ENCODE results near the gene CACNA1C.
A peak's percentile ranks its signal among the peaks of the same experiment; 100 is the strongest.

Gene CACNA1C

DNA sequence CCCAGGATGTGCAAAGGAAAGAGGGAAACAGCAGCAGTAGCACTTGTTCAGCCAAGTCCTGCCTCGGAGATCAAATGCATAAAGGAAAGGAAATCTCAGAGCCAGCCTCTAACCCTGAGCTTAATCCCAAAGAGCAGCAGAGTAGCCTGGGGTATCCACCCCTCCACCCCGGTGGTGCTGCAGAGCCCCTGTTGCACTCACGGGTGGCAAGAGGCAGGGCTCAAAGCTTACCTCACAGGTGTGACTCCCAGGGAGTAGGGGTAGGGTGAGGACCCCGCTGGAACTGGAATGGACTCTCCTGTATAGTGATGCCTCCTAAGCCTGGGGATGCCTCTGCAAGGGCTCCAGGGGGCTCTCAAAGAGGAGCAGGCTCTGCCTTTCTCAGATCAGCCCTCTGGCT is 211.1 kb downstream of the CACNA1C start:
- no peak for DNase-seq

- DNase-seq = no peak
These were observed 212.0 kb downstream of the CACNA1C start for GRCh38 chr12:2264651-2265232.

GRCh38 chr12:2265461-2266167 is 212.8 kb downstream of the CACNA1C start:
- DNase-seq = no peak

GRCh38 chr12:2266666-2267620 is 214.2 kb downstream of the CACNA1C start:
- DNase-seq = no peak

GRCh38 chr12:2267703-2268470 is 215.1 kb downstream of the CACNA1C start:
- DNase-seq = no peak

DNA sequence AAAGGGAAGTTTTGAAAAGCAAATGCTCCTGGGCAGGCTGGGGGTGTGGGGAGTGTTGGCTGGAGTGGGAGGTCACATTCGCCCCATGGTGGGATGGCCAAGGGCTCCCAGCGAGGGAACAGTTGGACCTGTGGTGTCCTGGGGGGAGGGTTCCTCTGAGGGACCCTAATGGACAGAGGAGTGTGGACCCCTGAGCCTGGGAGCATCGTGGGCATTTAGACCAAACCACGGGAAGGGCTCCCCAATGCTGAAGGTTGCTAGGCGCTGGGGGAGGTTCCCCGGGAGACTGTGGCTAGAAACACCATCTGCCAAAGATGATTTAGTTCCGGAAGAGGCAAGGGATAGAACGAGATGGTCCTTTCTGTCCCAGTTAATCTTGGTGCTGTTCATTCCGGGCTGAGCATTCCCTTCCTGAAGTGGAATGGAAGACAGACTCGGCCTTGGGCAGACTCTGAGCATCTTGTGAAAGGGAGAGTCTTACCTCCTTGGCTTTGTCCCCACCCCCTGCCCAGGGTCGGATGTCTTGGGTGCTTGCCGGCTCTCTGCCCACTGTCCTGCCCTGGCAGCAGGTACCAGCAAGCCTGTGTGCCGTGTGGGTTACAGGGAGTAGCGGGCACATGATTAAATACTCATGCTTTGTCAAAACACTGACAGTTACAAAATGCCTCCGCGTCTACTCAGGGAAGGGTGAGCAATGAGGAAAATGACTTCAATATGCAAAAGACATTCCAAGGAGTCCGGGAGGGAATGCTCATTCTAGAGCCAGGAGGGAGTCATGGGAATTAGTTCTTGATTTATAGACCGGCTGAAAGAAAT is 215.9 kb downstream of the CACNA1C start:
- DNase-seq = no peak

DNA sequence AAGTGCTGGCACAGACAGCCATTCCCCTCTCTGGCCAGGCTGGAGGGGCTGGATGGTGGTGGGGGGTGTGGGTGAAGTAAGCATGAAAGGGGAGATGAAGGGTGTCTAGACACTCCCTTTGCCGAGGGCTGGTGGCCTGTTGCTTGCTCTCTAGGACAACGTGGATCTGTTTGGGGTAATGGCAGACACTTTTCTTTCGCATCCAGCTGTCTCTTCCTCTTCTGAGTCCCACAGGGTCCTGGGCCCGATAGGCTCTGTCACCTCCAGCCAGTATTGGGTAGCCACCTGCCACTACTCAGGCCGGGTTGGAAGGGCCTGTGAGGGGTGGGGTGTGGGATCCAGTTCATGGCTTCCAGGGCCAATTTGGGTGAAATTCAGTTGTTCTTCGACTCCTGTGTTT is 218.1 kb downstream of the CACNA1C start:
- DNase-seq = no peak

GRCh38 chr12:2271961-2272360 is 219.2 kb downstream of the CACNA1C start:
- no peak for DNase-seq

GRCh38 chr12:2273288-2273687 is 220.5 kb downstream of the CACNA1C start:
- DNase-seq = no peak

DNA sequence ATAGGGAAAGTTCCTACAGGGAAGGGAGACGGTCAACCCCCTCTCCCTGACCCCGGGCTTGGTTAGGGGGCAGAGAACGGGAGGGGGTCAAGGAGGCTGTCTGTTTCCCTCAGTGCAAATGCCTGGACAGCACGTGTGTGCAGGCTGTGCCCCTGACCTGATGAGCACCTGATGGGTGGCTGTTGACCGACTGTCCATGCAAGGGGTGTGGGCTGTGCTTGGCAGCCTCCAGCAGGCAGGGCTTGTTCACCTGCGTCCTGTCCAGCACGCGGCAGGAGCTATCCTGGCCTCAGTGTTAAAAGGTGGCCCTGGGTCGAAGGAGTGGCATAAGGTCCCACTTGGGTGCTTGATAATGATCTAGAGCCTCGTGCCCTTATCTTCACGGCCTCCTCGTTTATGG is 221.0 kb downstream of the CACNA1C start:
- no peak for DNase-seq

DNA sequence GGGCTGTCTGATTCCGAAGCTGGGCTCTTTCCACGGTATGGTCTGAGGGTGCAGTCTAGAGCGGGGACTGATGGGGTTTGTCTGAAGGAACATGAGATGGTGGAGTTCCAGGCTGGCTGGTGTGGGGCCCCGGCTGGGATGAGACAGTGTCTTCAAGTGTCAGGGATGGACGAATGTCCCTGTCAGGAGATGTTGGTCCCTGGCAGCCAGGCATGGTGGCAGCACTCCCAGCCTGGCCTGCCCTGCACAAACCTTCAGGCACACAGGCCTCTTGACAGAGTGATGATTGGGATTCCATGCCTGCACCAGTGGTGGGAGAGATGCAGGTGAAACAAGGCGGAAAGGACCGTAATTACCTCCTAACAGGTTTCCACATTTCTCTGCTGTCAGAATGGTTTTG is 221.9 kb downstream of the CACNA1C start:
- no peak for DNase-seq

- DNase-seq = no peak
These were observed 223.7 kb downstream of the CACNA1C start for GRCh38 chr12:2276288-2277033.

DNA sequence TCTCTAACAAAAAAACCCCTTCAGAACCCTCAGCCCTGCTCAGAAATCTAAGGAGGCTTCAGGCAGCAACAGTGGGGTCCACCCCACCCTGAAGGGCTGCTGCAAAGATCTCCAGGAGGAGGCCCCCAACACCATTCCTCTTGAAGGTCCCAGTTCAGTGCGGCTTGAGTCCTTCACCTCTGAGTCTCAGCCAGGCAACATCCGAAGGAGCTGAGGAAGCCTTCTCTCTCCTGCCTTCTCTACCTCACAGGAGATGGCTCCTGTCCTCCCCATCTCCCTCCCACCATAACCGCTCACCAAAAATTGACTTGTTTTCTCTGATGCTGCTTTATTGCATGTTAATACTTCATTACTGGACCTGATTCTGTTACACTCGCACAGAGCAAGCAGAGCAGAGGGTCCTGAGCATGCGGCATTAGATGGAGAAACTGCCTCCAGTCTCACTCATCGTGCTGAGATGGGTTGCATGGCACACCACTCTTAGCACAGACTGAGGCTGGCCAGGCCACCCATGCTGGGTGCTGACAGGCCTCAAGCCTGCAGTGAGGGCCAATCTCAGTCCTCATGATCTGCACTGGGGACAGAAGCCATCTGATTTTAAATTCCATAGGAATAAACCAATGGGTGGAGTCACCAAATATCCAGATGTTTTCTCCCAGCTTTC is 224.8 kb downstream of the CACNA1C start:
- no peak for DNase-seq

DNA sequence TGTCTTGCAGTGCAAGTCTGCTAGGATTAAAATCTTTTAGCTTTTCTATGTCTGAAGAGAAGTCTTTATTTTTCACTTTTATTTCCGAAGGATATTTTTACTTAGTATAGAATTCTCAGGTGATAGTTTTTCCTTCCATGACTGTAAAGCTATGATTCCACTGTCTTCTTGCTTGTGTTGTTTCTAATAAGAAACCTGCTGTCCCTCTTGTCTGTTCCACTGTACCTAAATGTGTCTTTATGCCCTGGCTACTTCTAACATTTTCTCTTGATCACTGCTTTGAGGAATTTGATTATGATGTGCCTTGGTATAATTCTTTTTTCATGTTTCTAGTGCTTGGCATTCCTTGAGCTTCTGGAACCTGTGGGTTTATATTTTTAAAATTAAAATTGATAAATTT is 228.7 kb downstream of the CACNA1C start:
- DNase-seq = no peak

- no peak for DNase-seq
These were observed 229.5 kb downstream of the CACNA1C start for GRCh38 chr12:2282318-2282717.

DNA sequence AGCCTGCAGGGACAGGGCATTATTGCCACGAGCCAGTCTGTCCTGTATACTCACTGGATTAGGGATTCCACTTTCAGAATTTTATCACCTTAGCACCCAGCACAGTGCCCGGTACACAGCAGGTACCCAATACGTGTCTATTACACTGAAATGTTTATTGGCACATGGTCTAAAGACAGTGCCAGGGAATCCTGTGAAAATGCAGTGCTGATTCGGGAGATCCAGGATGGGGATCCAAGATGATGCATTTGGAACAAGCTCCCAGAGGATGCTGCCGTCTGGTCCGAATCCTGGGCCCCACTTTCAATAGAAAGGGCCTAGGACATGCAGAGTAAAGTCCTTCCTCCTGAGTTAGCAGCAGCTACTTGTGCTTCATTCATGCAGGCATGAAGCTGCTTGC is 230.7 kb downstream of the CACNA1C start:
- DNase-seq = no peak

DNA sequence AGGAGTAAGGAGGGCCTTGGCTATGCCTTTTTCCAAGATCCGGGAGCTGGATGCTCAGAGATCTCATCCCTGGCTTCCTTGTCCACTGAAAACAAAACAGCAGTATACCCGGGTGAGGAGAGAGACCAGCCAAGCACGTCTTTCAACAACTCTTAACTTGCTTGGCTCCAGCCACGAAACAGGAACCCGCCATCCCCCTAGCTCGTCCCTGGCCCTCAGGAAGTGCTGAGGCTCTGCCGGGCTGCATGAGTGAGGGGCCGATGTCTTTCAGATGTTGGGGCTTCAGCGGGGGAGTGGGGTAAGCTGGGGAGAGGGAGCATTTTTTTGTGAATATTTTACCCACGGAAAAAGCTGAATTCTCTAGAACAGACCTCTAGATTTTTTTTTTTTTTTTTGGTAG is 231.1 kb downstream of the CACNA1C start:
- DNase-seq = no peak

- DNase-seq = no peak
These were observed 231.6 kb downstream of the CACNA1C start for GRCh38 chr12:2284321-2284813.

DNA sequence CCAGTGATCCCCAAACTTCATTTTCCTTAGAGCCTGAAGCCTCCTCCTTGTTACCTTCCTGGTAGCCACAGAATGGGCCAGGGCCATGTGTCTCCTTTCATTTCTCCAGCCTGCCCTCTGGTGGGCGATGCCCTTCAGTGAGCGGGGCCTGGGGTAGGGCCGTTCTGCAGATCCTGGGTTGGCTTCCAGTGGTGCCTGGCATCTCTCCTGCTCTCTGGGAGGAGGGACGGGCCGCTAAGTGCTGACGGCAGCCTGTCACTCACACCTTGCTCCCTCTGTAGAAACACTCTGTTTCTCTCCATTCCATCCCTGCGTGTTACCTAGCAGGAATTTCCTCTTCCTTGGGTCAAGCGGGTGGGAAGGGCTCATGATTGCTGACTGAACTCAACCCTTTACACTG is 232.1 kb downstream of the CACNA1C start:
- peak; percentile 15 to 29 for DNase-seq

- no peak for DNase-seq
These were observed 232.7 kb downstream of the CACNA1C start for GRCh38 chr12:2285462-2285861.

- no peak for DNase-seq
These were observed 233.3 kb downstream of the CACNA1C start for GRCh38 chr12:2286047-2286446.

Data from stimulated activated CD4-positive, alpha-beta T cell treated with anti-CD3 and anti-CD28 coated beads, Interleukin-2, amount 100 ng/mL, for 48 hours (primary cell).